ENCODE results near the gene ZNF497.

GRCh38 chr19:58364146-58364545, 1.6 kb upstream of the ZNF497 start:
- TF ChIP-seq CTCF (IDR thresholded peaks at IDR 0.05), result no peak
- no peak for TF ChIP-seq POLR2A (IDR thresholded peaks at IDR 0.05)

All from right lobe of liver (tissue), 4 donors.